Measurements from ENCODE around the gene DECR2. TPM values are rescaled to one million over a fixed set of nuclear protein-coding genes. Genes with fewer than 3 reads are reported as not detected.

Gene DECR2
- total and polyA plus RNA-seq, 2 of the 13 experiments (the other 11 are each of a cell fraction or from before 2014, with no cell fraction given), result 36.3 to 44.6 TPM

- Histone ChIP-seq H3K79me2 (ENCODE audit: insufficient read depth, low read length) (no peaks in the 10 kb centered on the region), H3K36me3 (replicated peaks in 1 of 2; ENCODE audit: control insufficient read depth in 1 of 2, insufficient read depth in 2 of 2, low read length in 2 of 2) (peaks cover 0 to 5% of the 10 kb centered on the region in 2 experiments; a peak in 1 of 5 replicates), H3K27ac (ENCODE audit: extremely low read length, insufficient read depth, low read length) (peak overlapping the region; percentile 45), H3K4me3 (replicated peaks in 1 of 3; ENCODE audit: insufficient read depth in 1 of 3, low read depth in 2 of 3, low read length in 3 of 3) (peak overlapping the region; percentile 8 to 73 (median 13); a peak in 2 of 6 replicates), H2AFZ (ENCODE audit: low read length) (no peak overlapping the region), H3K27me3 (ENCODE audit: control insufficient read depth in 1 of 2, insufficient read depth in 2 of 2, low read length in 2 of 2) (peaks cover 1 to 13% of the 10 kb centered on the region in 2 experiments; a peak in 4 of 5 replicates), H3K9me3 (ENCODE audit: low read length) (no peaks in the 10 kb centered on the region), H3K4me2 (ENCODE audit: low read depth, low read length) (peak overlapping the region; percentile 90), H4K20me1 (ENCODE audit: insufficient read depth, low read length) (no peaks in the 10 kb centered on the region), H3K4me1 (ENCODE audit: insufficient read depth, low read length) (peaks cover 89% of the 10 kb centered on the region), H3K9ac (ENCODE audit: insufficient read depth, low read depth, low read length) (peak overlapping the region; percentile 7; the same call in 1 of the 2 replicates)
- WGBS (ENCODE audit: low lambda C conversion rate), result 10% methylated on average over 2 of the region's 30 CpGs
- intact Hi-C loops (cut with micrococcal nuclease; ENCODE audit: unreplicated experiment) (loop anchor here (1.0 to 5.0 kb wide), 3 partner anchors 90 to 245 kb away; partner anchors contain the start of gene LUC7L), in situ Hi-C loops (cut with HindIII; ENCODE audit: extremely low pct_ligation_motif_present, low pct_unique_long_range_greater_than_20kb) (loop anchor here (5.0 kb wide), 1 partner anchor 90 kb away; no protein-coding TSS in a partner anchor)
- peak; percentile 79 for ATAC-seq
- ChIA-PET CTCF (ENCODE audit: low intra/inter-chr PET ratio, low total read pairs) (interaction anchor here (0.5 to 1.4 kb wide), 4 partner anchors 58 to 296 kb away, joined by 3 to 8 read pairs (median 5); no protein-coding TSS in a partner anchor), POLR2A (interaction anchor here (1.0 to 2.7 kb wide), 4 partner anchors 9 to 20 kb away, joined by 3 to 15 read pairs (median 4); partner anchors contain the start of genes AXIN1 and MRPL28)
- peak; percentile 60 for FAIRE-seq
- BruUV-seq (replicated peaks), result no TSS peak
- peak; percentile 75 for DNase-seq (ENCODE audit: low spot score)
- TF ChIP-seq SOX6 (IDR thresholded peaks at IDR 0.05), result no peak
- TF ChIP-seq SOX6 (CRISPR knock-in tag; IDR thresholded peaks at IDR 0.05), result peak; percentile 33; the same call in 1 of the 2 replicates
- peak; percentile 59; the same call in 1 of the 2 replicates for TF ChIP-seq HNF1B (CRISPR knock-in tag; IDR thresholded peaks at IDR 0.05)
- TF ChIP-seq FLYWCH1 (CRISPR knock-in tag; IDR thresholded peaks at IDR 0.05), result no peak
- 0 out of 2 replicates have a peak, but pooled peaks have one; percentile 88 for TF ChIP-seq ZNF230 (CRISPR knock-in tag; IDR thresholded peaks at IDR 0.05)
- TF ChIP-seq RBM22 (optimal IDR thresholded peaks at IDR 0.05; ENCODE audit: low read length), result no peak
- TF ChIP-seq NFE2L1 (CRISPR knock-in tag; IDR thresholded peaks at IDR 0.05; ENCODE audit: borderline replicate concordance), result no peak
- no peak for TF ChIP-seq ZNF562 (CRISPR knock-in tag; IDR thresholded peaks at IDR 0.05; ENCODE audit: borderline replicate concordance)
- no peak for TF ChIP-seq NFYB (CRISPR knock-in tag; IDR thresholded peaks at IDR 0.05)
- TF ChIP-seq LCORL (IDR thresholded peaks at IDR 0.05), result no peak
- peak; percentile 92 for TF ChIP-seq LCORL (CRISPR knock-in tag; IDR thresholded peaks at IDR 0.05)
- peak; percentile 98 for TF ChIP-seq CTCF (CRISPR knock-in tag; IDR thresholded peaks at IDR 0.05)
- TF ChIP-seq NFATC3 (CRISPR knock-in tag; IDR thresholded peaks at IDR 0.05), result no peak
- TF ChIP-seq RFXANK (CRISPR knock-in tag; IDR thresholded peaks at IDR 0.05), result no peak
- peak; percentile 79; the same call in 1 of the 2 replicates for TF ChIP-seq ZNF280B (CRISPR knock-in tag; IDR thresholded peaks at IDR 0.05; ENCODE audit: borderline replicate concordance)
- TF ChIP-seq KAT8 (CRISPR knock-in tag; IDR thresholded peaks at IDR 0.05), result peak; percentile 53; the same call in 1 of the 2 replicates
- TF ChIP-seq ZNF7 (CRISPR knock-in tag; IDR thresholded peaks at IDR 0.05), result no peak
- peak; percentile 89; the same call in 1 of the 2 replicates for TF ChIP-seq ZNF724P (CRISPR knock-in tag; IDR thresholded peaks at IDR 0.05; ENCODE audit: borderline replicate concordance)
- no peak for TF ChIP-seq TGIF2 (CRISPR knock-in tag; IDR thresholded peaks at IDR 0.05)
- peak; percentile 80 for TF ChIP-seq HOXA3 (CRISPR knock-in tag; IDR thresholded peaks at IDR 0.05)
- TF ChIP-seq ZNF33B (CRISPR knock-in tag; IDR thresholded peaks at IDR 0.05), result no peak
Measured at GRCh38 chr16:361872-362701, 39.6 kb upstream of the DECR2 start.

All from HepG2 (cell line).